Measurements from ENCODE around the gene QRFPR. TPM values are rescaled to one million over a fixed set of nuclear protein-coding genes. Genes with fewer than 3 reads are reported as not detected.

Gene QRFPR
- total RNA-seq, 2 experiments from 2014 or later = not detected

GRCh38 chr4:121336706-121337105 is 44.1 kb downstream of the QRFPR start:
- TF ChIP-seq, protein P1, sequence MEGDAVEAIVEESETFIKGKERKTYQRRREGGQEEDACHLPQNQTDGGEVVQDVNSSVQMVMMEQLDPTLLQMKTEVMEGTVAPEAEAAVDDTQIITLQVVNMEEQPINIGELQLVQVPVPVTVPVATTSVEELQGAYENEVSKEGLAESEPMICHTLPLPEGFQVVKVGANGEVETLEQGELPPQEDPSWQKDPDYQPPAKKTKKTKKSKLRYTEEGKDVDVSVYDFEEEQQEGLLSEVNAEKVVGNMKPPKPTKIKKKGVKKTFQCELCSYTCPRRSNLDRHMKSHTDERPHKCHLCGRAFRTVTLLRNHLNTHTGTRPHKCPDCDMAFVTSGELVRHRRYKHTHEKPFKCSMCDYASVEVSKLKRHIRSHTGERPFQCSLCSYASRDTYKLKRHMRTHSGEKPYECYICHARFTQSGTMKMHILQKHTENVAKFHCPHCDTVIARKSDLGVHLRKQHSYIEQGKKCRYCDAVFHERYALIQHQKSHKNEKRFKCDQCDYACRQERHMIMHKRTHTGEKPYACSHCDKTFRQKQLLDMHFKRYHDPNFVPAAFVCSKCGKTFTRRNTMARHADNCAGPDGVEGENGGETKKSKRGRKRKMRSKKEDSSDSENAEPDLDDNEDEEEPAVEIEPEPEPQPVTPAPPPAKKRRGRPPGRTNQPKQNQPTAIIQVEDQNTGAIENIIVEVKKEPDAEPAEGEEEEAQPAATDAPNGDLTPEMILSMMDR (IDR thresholded peaks at IDR 0.05) = no peak
- intact Hi-C loops (cut with DNase I, micrococcal nuclease) = no loop called here
- CTCF ChIA-PET = no interaction called here

DNA sequence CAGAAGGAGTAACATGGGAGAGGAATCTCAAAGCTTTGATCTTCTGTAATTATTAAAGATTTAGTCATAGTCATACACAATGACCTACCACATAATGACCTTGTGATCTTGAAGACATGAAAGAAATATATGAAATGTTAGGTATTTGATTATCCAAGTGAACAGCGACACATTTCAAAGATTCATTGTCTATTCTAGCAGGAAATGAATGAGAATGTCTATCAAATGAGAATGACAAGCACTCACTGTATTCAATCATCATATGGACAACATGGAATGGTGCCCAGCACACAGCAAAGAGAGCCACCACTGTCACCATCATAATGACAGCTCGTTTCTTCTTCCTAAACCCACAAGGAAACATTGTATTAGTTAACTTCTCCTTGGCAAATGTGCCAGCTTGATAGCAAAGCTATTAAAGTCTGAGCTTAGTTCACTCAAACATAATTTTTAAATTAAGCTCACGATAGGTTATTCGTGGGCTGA is 50.6 kb downstream of the QRFPR start:
- no peaks in the 10 kb centered on the region for H3K4me1 ChIP-seq (ENCODE audit: insufficient read depth, low read length)
- Mint-ChIP-seq H3K4me1 (ENCODE audit: low read depth) (no peaks in the 10 kb centered on the region), H3K4me3 (no peak overlapping the region), H3K9me3 (no peaks in the 10 kb centered on the region), H3K36me3 (ENCODE audit: low read depth) (no peaks in the 10 kb centered on the region), H3K27me3 (peaks cover 61% of the 10 kb centered on the region), H3K27ac (no peak overlapping the region)
- H3K27me3 ChIP-seq (ENCODE audit: control insufficient read depth in 1 of 2, insufficient read depth in 2 of 2, low read length in 2 of 2) = peaks cover 3 to 17% of the 10 kb centered on the region in 2 experiments
- no peaks in the 10 kb centered on the region for H3K36me3 ChIP-seq (ENCODE audit: insufficient read depth, low read length)
- no peaks in the 10 kb centered on the region for H3K9me3 ChIP-seq (ENCODE audit: control insufficient read depth in 1 of 2, insufficient read depth in 1 of 2, low read length in 2 of 2)
- CTCF ChIA-PET = interaction anchor here (1.2 kb wide), 1 partner anchor 9 kb away, joined by 4 read pairs; no protein-coding TSS in a partner anchor
- DNase-seq (no peak), ATAC-seq (ENCODE audit: poor library complexity) (no peak)
- no peak overlapping the region for H3K27ac ChIP-seq (ENCODE audit: low read depth in 1 of 2, low read length in 2 of 2)
- TF ChIP-seq, protein P1 (IDR thresholded peaks at IDR 0.05) = no peak
- intact Hi-C loops (cut with DNase I, micrococcal nuclease) = no loop called here
- H3K4me3 ChIP-seq (ENCODE audit: low read length) = no peak overlapping the region
- POLR2A ChIA-PET = no interaction called here

More at GRCh38 chr4:121336706-121337105, 44.1 kb downstream of the QRFPR start:
- no peaks in the 10 kb centered on the region for H3K36me3 Mint-ChIP-seq (ENCODE audit: low read depth)
- ATAC-seq (ENCODE audit: poor library complexity) = no peak
- no peak overlapping the region for H3K27ac ChIP-seq (ENCODE audit: low read depth in 1 of 2, low read length in 2 of 2)
- DNase-seq = no peak
- no peaks in the 10 kb centered on the region for H3K9me3 Mint-ChIP-seq
- no peaks in the 10 kb centered on the region for H3K4me1 Mint-ChIP-seq (ENCODE audit: low read depth)
- H3K4me1 ChIP-seq (ENCODE audit: insufficient read depth, low read length) = no peaks in the 10 kb centered on the region
- no peak overlapping the region for H3K4me3 ChIP-seq (ENCODE audit: low read length)
- no peaks in the 10 kb centered on the region for H3K36me3 ChIP-seq (ENCODE audit: insufficient read depth, low read length)
- no peak overlapping the region for H3K4me3 Mint-ChIP-seq
- POLR2A ChIA-PET = no interaction called here
- peaks cover 17% of the 10 kb centered on the region for H3K27me3 Mint-ChIP-seq
- no peak overlapping the region for H3K27ac Mint-ChIP-seq
- H3K27me3 ChIP-seq (ENCODE audit: control insufficient read depth in 1 of 2, insufficient read depth in 2 of 2, low read length in 2 of 2) = no peaks in the 10 kb centered on the region
- no peaks in the 10 kb centered on the region for H3K9me3 ChIP-seq (ENCODE audit: control insufficient read depth in 1 of 2, insufficient read depth in 1 of 2, low read length in 2 of 2)

DNA sequence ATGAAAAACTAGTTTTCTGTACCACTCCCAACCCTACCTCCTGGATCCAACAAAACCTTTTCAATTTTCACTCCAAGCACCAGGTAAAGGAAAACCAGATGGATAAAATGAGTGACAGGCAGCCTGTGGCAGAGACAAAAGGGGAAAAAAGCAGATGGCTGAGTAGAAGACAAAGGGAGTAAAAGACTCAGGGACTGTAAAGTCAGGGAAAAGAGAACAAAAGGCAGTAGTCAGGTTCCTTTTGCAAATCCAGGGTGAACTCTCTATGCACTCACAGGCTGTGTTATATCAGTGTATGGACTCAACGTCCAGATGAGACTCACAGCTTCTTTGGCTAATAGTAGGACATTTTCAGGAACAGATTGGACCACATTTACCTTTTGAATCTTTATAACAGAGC is 54.2 kb downstream of the QRFPR start:
- Histone ChIP-seq H3K4me3 (ENCODE audit: low read length) (no peak overlapping the region), H3K36me3 (ENCODE audit: insufficient read depth, low read length) (no peaks in the 10 kb centered on the region), H3K27me3 (ENCODE audit: control insufficient read depth in 1 of 2, insufficient read depth in 2 of 2, low read length in 2 of 2) (peaks cover 3 to 17% of the 10 kb centered on the region in 2 experiments), H3K4me1 (ENCODE audit: insufficient read depth, low read length) (no peaks in the 10 kb centered on the region), H3K9me3 (ENCODE audit: control insufficient read depth in 1 of 2, insufficient read depth in 1 of 2, low read length in 2 of 2) (no peaks in the 10 kb centered on the region), H3K27ac (ENCODE audit: low read depth in 1 of 2, low read length in 2 of 2) (no peak overlapping the region)
- Mint-ChIP-seq H3K4me3 (no peak overlapping the region), H3K36me3 (ENCODE audit: low read depth) (no peaks in the 10 kb centered on the region), H3K27me3 (peaks cover 50% of the 10 kb centered on the region), H3K4me1 (ENCODE audit: low read depth) (no peaks in the 10 kb centered on the region), H3K9me3 (no peaks in the 10 kb centered on the region), H3K27ac (no peak overlapping the region)
- ChIA-PET CTCF (no interaction called here), POLR2A (no interaction called here)
- DNase-seq (no peak), ATAC-seq (ENCODE audit: poor library complexity) (no peak)
- intact Hi-C loops (cut with DNase I, micrococcal nuclease) = no loop called here
- TF ChIP-seq, protein P1 (IDR thresholded peaks at IDR 0.05) = no peak

All from CD4-positive, alpha-beta T cell (primary cell).